Adrenal gland (tissue), 12 donors: ENCODE data around the gene ANKRD16. TPM values are rescaled to one million over a fixed set of nuclear protein-coding genes. Genes with fewer than 3 reads are reported as not detected.

Experiments used
- DNase-seq, 7 donors: peaks; one replicate each; pipeline ENCODE4 v3.0.0-alpha.2; 2019 to 2020
- H3K27ac ChIP-seq, 5 donors: fragments of 200-600 bp; sonication (generic) in 4 of 5; 1 replicate in 3 of 5; 2 replicates in 2 of 5; pipeline versions ENCODE4 v1.5.1 to v1.8.0; 2016 to 2020; ENCODE audit warnings: mild to moderate bottlenecking in 1 of 5
- H3K27me3 ChIP-seq: fragments of 200-600 bp; 2 replicates; pipeline ENCODE4 v1.8.0; 2021
- H3K36me3 ChIP-seq, 2 donors: fragments of 200-600 bp; replicated peaks in 1 of 2; 1 replicate in 1 of 2; 2 replicates in 1 of 2; pipeline versions ENCODE4 v1.5.1 to v1.8.0; 2018 to 2022
- H3K4me1 ChIP-seq, 2 donors: fragments of 200-600 bp; replicated peaks in 1 of 2; 1 replicate in 1 of 2; 2 replicates in 1 of 2; pipeline versions ENCODE4 v1.5.1 to v1.8.0; 2018 to 2021
- H3K4me3 ChIP-seq, 4 donors: fragments of 200-600 bp; sonication (generic) in 3 of 4; one replicate each; pipeline ENCODE4 v1.5.1; 2016 to 2018
- H3K9me3 ChIP-seq, 3 donors: fragments of 200-600 bp; sonication (generic) in 1 of 3; replicated peaks in 1 of 3; 1 replicate in 2 of 3; 2 replicates in 1 of 3; pipeline versions ENCODE4 v1.5.1 to v1.8.0; 2016 to 2021
- POLR2A ChIP-seq, 2 donors: fragments of 450-650 bp; IDR thresholded peaks; one replicate each; pipeline ENCODE4 v1.6.1; 2017; ENCODE audit warnings: antibody characterized with exemption in 2 of 2, mild to moderate bottlenecking in 2 of 2, moderate library complexity in 1 of 2
- WGBS, 4 donors: extraction: QIAGEN DNeasy Blood & Tissue Kit in 2 of 4; methylation state at CpG; one replicate each; pipeline versions ENCODE4 v1.1.5 to v1.1.7; 2013 to 2017; 5-methylcytosine and 5-hydroxymethylcytosine counted together
- intact Hi-C, 2 donors: fragments of 100-400 bp; cut with DNase I; formaldehyde crosslinking; loops; one replicate each; pipeline versions ENCODE4 v1.14.1 to v1.15.0; 2022 to 2023
- polyA plus RNA-seq, 3 donors: library from polyadenylated mRNA; stranded (reverse); fragments of 200-250 nt in 2 of 3; fragments of 350-450 nt in 1 of 3; fragmentation: Illumina TruSeq in 1 of 3; extraction: RNeasy Lipid Tissue Mini Kit (QIAGEN cat#74804) in 1 of 3; gene quantifications; one replicate each; pipeline ENCODE4 v1.2.3, GENCODE V29; 2013 to 2014
- total RNA-seq, 9 donors: library from RNA; depleted of rRNA in 4 of 9; stranded (reverse); fragments of >200 nt in 4 of 9; fragments of 120-200 nt in 1 of 9; fragmentation: NEBNext Ultra II Directional in 1 of 9; extraction: Animal tissue kit (Norgen Biotek cat#: 25700) in 1 of 9; gene quantifications; one replicate each; pipeline versions ENCODE4 v1.1.0 to v1.2.4, GENCODE V29; 2013 to 2023
- TF ChIP-seq, protein P1 (sequence below), 6 experiments: fragments of 450-650 bp in 4 of 6; fragments of 200-600 bp in 2 of 6; sonication (generic) in 1 of 6; IDR thresholded peaks; 1 replicate in 5 of 6; 2 replicates in 1 of 6; pipeline versions ENCODE4 v1.5.1 to v1.8.0; 2016 to 2021; ENCODE audit warnings: antibody characterized with exemption in 6 of 6, mild to moderate bottlenecking in 2 of 6, moderate library complexity in 1 of 6
- donor health status: healthy with polysubstance abuse.
- donor health status: Bipolar disorder and iron deficiency.
- donor health status: DM: yes; HTN: yes; CAD: no.
- donor health status: DM: no; HTN: no; CAD: no.
- donor health status: DM: no; HTN: no; CAD: no.
- donor health status: DM: yes; HTN: yes; CAD: no.

ANKRD16 gene
- total and polyA plus RNA-seq, 12 donors, result 4.0 to 12.4 (median 6.8) TPM

- Histone ChIP-seq H3K27me3 (no peaks in the 10 kb centered on the region), H3K4me1 (peaks cover 0 to 6% of the 10 kb centered on the region in 2 donors), H3K9me3 (no peaks in the 10 kb centered on the region), H3K4me3 (no peak overlapping the region), H3K36me3 (no peaks in the 10 kb centered on the region), H3K27ac (no peak overlapping the region)
- DNase-seq, result no peak
- TF ChIP-seq, protein P1, sequence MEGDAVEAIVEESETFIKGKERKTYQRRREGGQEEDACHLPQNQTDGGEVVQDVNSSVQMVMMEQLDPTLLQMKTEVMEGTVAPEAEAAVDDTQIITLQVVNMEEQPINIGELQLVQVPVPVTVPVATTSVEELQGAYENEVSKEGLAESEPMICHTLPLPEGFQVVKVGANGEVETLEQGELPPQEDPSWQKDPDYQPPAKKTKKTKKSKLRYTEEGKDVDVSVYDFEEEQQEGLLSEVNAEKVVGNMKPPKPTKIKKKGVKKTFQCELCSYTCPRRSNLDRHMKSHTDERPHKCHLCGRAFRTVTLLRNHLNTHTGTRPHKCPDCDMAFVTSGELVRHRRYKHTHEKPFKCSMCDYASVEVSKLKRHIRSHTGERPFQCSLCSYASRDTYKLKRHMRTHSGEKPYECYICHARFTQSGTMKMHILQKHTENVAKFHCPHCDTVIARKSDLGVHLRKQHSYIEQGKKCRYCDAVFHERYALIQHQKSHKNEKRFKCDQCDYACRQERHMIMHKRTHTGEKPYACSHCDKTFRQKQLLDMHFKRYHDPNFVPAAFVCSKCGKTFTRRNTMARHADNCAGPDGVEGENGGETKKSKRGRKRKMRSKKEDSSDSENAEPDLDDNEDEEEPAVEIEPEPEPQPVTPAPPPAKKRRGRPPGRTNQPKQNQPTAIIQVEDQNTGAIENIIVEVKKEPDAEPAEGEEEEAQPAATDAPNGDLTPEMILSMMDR (IDR thresholded peaks at IDR 0.05), result no peak
- TF ChIP-seq POLR2A (IDR thresholded peaks at IDR 0.05), result no peak
- 87 to 95% (median 94%) methylated on average over 13 to 15 of the region's 15 CpGs for WGBS, 4 donors
- intact Hi-C loops, result no loop called here
Observed at GRCh38 chr10:5835446-5836095, 54.1 kb downstream of the ANKRD16 start.

DNA sequence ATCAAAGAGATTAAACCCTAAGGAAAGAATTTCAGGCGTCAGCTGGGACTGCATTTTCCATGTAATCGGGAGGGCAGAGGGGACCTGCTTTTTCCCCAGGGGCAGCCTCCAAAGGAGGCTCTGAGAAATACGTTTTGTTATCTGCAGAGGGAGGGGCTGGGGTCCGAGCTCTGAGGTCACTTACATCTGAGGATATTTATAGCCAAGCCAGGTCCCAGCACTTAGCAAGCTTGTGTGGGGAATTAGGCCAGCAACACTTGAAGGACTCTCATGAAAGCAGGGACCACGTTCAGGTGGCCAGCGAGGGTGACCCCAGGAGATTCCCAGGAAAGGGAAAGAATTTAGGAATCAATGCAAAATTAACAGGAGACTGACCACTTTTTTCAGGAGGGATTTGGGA, 55.9 kb downstream of the ANKRD16 start:
- Histone ChIP-seq H3K27ac (no peak overlapping the region), H3K27me3 (no peaks in the 10 kb centered on the region), H3K4me1 (no peaks in the 10 kb centered on the region), H3K36me3 (no peaks in the 10 kb centered on the region), H3K9me3 (no peaks in the 10 kb centered on the region), H3K4me3 (no peak overlapping the region)
- WGBS, 4 donors, result 35 to 44% (median 37%) methylated on average over 6 of the region's 6 CpGs
- TF ChIP-seq, protein P1 (IDR thresholded peaks at IDR 0.05), result no peak
- no peak for TF ChIP-seq POLR2A (IDR thresholded peaks at IDR 0.05)
- intact Hi-C loops, result no loop called here
- no peak for DNase-seq

DNA sequence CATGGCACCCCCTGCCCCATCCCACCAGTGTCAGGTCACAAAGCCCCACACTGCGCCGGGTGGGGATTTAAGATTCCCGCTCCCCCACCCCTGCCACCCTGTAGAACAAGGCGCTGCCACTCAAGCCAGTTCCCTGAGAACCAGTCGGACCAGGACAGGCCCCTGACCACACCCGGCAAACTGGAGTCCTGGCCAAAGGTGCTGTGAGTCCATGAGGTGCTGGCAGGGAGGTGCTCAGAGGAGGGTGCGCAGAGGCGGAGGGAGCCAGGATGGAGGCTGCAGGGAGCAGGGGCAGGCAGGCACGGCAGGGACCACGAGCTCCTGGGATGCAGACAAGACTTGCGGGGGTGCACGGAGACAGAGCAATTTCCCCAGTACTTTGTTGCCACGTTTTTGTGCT, 56.7 kb downstream of the ANKRD16 start:
- H3K27ac ChIP-seq, result no peak overlapping the region
- WGBS, 4 donors, result 86 to 89% (median 87%) methylated on average over 8 to 13 of the region's 13 CpGs

DNA sequence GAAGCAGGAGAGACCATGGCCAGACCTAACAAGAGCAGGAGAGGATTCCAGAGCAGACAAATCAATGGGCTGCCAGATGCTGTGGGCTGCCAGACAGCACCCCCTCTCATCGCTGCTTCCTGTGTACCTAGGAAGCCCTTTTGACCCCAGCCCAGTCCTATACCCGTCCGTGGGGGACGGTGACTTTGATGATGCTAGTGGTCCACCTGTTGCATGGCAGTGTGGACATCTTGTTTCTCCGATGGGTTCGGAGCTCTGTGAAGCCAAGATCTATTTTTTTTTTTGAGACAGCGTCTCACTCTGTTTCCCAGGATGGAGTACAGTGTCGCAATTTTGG, 58.3 kb downstream of the ANKRD16 start:
- intact Hi-C loops, result no loop called here
- WGBS, 4 donors, result 87 to 93% (median 89%) methylated on average over 7 to 8 of the region's 8 CpGs
- Histone ChIP-seq H3K27me3 (no peaks in the 10 kb centered on the region), H3K4me1 (no peaks in the 10 kb centered on the region), H3K4me3 (no peak overlapping the region), H3K9me3 (no peaks in the 10 kb centered on the region), H3K36me3 (no peaks in the 10 kb centered on the region), H3K27ac (no peak overlapping the region)
- DNase-seq, result no peak
- TF ChIP-seq POLR2A (IDR thresholded peaks at IDR 0.05), result no peak
- TF ChIP-seq, protein P1 (IDR thresholded peaks at IDR 0.05), result no peak

More for the DNA sequence above, 56.7 kb downstream of the ANKRD16 start:
- intact Hi-C loops, result no loop called here
- no peaks in the 10 kb centered on the region for H3K36me3 ChIP-seq
- no peak overlapping the region for H3K4me3 ChIP-seq
- H3K4me1 ChIP-seq, result no peaks in the 10 kb centered on the region
- TF ChIP-seq POLR2A (IDR thresholded peaks at IDR 0.05), result no peak
- TF ChIP-seq, protein P1 (IDR thresholded peaks at IDR 0.05), result no peak
- H3K27me3 ChIP-seq, result no peaks in the 10 kb centered on the region
- H3K9me3 ChIP-seq, result no peaks in the 10 kb centered on the region
- DNase-seq, result no peak
